ENCODE measurements around the gene AXDND1. TPM values are rescaled to one million over a fixed set of nuclear protein-coding genes. Genes with fewer than 3 reads are reported as not detected.
"Not testable (repeated sequence)": the region's sequence is repeated elsewhere in the genome, so short reads cannot be mapped to it uniquely, and the experiment has no call there.

The AXDND1 gene
- total RNA-seq, 4 donors from 2014 or later, result 0.39 TPM; not detected in 3

DNA sequence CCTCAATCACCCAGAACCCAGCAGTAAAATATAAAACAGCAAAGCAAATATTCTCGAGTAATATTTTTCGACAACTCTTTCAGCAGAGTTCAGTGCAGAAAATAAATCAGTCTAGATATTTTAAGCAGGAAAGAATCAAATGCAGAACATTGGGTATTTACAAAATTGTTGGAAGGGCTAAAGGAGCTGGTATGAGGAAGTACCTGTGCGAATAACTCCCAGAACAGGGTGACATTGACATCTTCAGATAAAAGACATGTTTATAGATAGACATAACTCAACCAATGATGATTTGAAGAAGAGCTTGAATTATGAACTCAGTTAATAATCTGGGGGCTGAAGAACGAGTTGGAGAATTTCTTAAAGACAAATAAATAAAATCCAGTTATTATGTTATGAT, 6.4 kb downstream of the AXDND1 start:
- WGBS, 2 donors, result 80% methylated on average over 4 of the region's 4 CpGs
- intact Hi-C loops (cut with DNase I; ENCODE audit: low total_unique reads), result no loop called here
- no peak overlapping the region for H3K4me3 ChIP-seq (ENCODE audit: low read depth, poor library complexity, severe bottlenecking)
- TF ChIP-seq, protein P1, sequence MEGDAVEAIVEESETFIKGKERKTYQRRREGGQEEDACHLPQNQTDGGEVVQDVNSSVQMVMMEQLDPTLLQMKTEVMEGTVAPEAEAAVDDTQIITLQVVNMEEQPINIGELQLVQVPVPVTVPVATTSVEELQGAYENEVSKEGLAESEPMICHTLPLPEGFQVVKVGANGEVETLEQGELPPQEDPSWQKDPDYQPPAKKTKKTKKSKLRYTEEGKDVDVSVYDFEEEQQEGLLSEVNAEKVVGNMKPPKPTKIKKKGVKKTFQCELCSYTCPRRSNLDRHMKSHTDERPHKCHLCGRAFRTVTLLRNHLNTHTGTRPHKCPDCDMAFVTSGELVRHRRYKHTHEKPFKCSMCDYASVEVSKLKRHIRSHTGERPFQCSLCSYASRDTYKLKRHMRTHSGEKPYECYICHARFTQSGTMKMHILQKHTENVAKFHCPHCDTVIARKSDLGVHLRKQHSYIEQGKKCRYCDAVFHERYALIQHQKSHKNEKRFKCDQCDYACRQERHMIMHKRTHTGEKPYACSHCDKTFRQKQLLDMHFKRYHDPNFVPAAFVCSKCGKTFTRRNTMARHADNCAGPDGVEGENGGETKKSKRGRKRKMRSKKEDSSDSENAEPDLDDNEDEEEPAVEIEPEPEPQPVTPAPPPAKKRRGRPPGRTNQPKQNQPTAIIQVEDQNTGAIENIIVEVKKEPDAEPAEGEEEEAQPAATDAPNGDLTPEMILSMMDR (IDR thresholded peaks at IDR 0.05), result no peak
- TF ChIP-seq POLR2A (IDR thresholded peaks at IDR 0.05), result no peak
- DNase-seq (ENCODE audit: low spot score in 2 of 2), result no peak

DNA sequence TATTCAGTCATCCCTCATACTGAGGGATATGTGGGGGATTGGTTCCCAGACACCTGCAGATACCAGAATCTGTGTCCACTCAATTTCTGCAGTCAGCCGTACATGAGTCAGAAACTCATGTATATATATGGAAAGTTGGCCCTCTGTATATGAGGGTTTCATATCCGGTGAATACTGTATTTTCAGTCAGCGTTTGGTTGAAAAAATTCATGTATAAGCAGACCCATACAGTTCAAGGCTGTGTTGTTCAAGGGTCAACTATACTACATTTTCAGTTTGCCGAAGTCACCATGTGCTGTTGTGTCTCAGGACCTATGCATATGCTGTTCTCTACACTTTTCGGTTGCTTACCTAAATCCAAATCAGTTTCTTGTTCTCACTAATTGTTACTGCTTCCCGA, 10.5 kb downstream of the AXDND1 start:
- no peak for DNase-seq (ENCODE audit: low spot score in 2 of 2)
- WGBS, 2 donors, result 87 to 89% methylated on average over 6 of the region's 6 CpGs
- H3K4me3 ChIP-seq (ENCODE audit: low read depth, poor library complexity, severe bottlenecking), result no peak overlapping the region
- TF ChIP-seq, protein P1 (IDR thresholded peaks at IDR 0.05), result no peak
- TF ChIP-seq POLR2A (IDR thresholded peaks at IDR 0.05), result no peak
- intact Hi-C loops (cut with DNase I; ENCODE audit: low total_unique reads), result no loop called here

DNA sequence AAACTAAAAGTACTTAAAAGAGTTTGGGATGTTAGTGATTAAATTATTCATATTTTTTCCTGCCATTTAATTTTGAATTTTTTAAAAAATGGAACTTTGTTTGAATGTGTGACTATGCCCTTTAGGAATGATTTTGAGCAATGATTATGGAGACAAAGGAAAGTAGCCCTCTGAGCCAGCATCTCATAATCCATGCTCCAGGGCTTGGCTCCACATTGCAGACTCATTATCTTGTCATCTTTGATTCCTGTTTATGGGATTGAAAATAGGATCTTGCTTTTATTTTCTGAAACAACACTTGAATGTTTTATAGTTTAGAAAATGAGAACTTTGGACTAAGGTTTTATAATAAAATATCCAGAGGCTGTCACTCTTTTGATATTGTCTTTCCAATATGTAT, 14.5 kb downstream of the AXDND1 start:
- H3K4me3 ChIP-seq (ENCODE audit: low read depth, poor library complexity, severe bottlenecking), result no peak overlapping the region
- TF ChIP-seq, protein P1 (IDR thresholded peaks at IDR 0.05), result no peak
- TF ChIP-seq POLR2A (IDR thresholded peaks at IDR 0.05), result no peak
- no peak for DNase-seq (ENCODE audit: low spot score in 2 of 2)
- intact Hi-C loops (cut with DNase I; ENCODE audit: low total_unique reads), result no loop called here

DNA sequence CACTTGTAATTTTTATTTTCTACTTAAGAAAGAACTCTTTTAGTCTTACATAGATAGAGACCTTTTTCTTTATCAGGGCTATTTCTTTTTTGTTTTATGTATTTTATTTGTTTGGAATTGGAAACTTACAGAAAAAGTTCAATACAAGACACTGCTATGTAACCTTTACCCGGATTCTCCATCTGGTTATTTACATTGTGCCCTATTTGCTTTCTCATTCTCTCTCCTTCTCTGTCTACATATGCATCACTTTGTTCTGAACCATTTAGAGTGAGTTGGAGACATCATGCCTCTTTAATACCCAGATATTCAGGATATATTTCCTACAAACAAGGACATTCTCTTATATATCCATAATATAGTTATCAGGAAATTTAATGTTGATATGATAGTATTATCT, 18.3 kb downstream of the AXDND1 start:
- intact Hi-C loops (cut with DNase I; ENCODE audit: low total_unique reads), result no loop called here
- no peak for DNase-seq (ENCODE audit: low spot score in 2 of 2)
- no peak overlapping the region for H3K4me3 ChIP-seq (ENCODE audit: low read depth, poor library complexity, severe bottlenecking)
- TF ChIP-seq, protein P1 (IDR thresholded peaks at IDR 0.05), result no peak
- no peak for TF ChIP-seq POLR2A (IDR thresholded peaks at IDR 0.05)
- 77 to 85% methylated on average over 1 of the region's 1 CpG for WGBS, 2 donors

DNA sequence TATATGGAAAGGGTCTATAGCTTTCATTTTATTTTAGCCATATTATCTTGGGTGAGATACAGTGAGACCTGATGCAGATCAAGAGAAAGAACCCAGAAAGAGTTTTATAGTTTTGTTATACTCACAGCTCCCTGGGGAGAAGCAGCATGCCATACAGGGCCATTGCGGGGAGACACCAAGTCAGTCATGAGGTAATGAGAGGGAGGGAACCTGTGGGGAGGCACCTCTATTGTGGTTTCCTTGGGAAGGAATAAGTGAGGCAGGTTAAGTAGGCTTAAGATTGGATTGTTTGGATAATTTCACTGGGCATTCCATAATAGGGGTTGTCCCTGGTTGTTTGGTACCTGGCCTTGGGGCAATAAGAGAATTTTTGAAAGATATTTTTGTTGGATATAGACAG, 19.7 kb downstream of the AXDND1 start:
- no peak for TF ChIP-seq POLR2A (IDR thresholded peaks at IDR 0.05)
- intact Hi-C loops (cut with DNase I; ENCODE audit: low total_unique reads), result no loop called here
- no peak overlapping the region for H3K4me3 ChIP-seq (ENCODE audit: low read depth, poor library complexity, severe bottlenecking)
- 89 to 97% methylated on average over 1 of the region's 1 CpG for WGBS, 2 donors
- DNase-seq (ENCODE audit: low spot score in 2 of 2), result no peak

DNA sequence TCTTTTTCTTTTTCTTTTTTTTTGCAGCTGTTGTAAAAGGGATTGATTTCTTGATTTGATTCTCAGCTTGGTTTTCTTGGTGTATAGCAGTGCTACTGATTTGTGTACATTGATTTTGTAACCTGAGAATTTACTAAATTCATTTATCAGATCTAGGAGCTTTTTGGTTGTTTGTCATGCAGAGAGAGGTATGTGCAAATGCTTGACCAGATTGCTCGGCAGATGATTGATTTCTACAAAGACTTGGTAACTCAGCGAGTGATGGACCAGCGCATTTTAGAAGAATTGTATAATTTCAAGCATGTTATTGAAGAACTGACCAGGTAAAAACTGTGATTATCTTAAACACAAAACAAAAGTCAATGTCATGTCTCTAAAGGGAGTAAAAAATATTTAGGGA, 27.9 kb downstream of the AXDND1 start:
- no peak overlapping the region for H3K4me3 ChIP-seq (ENCODE audit: low read depth, poor library complexity, severe bottlenecking)
- 87 to 95% methylated on average over 3 of the region's 3 CpGs for WGBS, 2 donors
- intact Hi-C loops (cut with DNase I; ENCODE audit: low total_unique reads), result no loop called here
- TF ChIP-seq, protein P1 (IDR thresholded peaks at IDR 0.05), result no peak
- no peak for TF ChIP-seq POLR2A (IDR thresholded peaks at IDR 0.05)
- DNase-seq (ENCODE audit: low spot score in 2 of 2), result no peak

DNA sequence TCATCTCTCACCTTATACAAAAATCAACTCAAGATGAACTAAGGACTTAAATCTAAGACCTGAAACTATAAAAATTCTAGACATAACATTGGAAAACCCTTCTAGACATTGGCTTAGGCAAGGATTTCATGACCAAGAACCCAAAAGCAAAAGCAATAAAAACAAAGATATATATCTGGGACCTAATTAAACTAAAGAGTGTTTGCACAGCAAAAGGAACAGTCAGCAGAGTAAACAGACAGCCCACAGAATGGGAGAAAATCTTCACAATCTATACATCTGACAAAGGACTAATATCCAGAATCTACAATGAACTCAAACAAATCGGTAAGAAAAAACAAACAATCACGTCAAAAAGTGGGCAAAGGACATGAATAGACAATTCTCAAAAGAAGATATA, 33.6 kb downstream of the AXDND1 start:
- H3K4me3 ChIP-seq (ENCODE audit: low read depth, poor library complexity, severe bottlenecking); DNase-seq (ENCODE audit: low spot score in 2 of 2); intact Hi-C loops (cut with DNase I; ENCODE audit: low total_unique reads): not testable (repeated sequence)
- 94% methylated on average over 2 of the region's 2 CpGs for WGBS, 2 donors

DNA sequence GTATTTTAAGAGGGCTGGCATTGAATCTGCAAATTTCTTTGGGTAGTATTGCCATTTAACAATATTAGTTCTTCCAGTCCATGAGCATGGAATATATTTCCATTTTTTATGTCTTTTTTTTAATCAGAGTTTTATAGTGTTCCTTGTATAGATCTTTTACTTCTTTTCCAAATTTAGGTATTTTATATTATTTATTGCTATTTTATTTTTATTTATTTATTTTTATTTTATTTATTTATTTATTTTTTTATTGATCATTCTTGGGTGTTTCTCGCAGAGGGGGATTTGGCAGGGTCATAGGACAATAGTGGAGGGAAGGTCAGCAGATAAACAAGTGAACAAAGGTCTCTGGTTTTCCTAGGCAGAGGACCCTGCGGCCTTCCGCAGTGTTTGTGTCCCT, 52.0 kb downstream of the AXDND1 start:
- intact Hi-C loops (cut with DNase I; ENCODE audit: low total_unique reads); DNase-seq (ENCODE audit: low spot score in 2 of 2); H3K4me3 ChIP-seq (ENCODE audit: low read depth, poor library complexity, severe bottlenecking): not testable (repeated sequence)
- WGBS, 2 donors, result 88 to 92% methylated on average over 1 of the region's 3 CpGs

DNA sequence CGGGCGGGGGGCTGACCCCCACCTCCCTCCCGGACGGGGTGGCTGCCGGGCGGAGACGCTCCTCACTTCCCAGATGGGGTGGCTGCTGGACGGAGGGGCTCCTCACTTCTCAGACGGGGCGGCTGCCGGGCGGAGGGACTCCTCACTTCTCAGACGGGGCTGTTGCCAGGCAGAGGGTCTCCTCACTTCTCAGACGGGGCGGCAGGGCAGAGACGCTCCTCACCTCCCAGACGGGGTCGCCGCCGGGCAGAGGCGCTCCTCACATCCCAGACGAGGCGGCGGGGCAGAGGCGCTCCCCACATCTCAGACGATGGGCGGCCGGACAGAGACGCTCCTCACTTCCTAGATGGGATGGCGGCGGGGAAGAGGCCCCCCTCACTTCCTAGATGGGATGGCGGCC, 52.9 kb downstream of the AXDND1 start:
- H3K4me3 ChIP-seq (ENCODE audit: low read depth, poor library complexity, severe bottlenecking); DNase-seq (ENCODE audit: low spot score in 2 of 2); intact Hi-C loops (cut with DNase I; ENCODE audit: low total_unique reads): not testable (repeated sequence)
- 82 to 100% methylated on average over 9 to 13 of the region's 32 CpGs for WGBS, 2 donors
